Stimulated activated CD4-positive, alpha-beta T cell treated with anti-CD3 and anti-CD28 coated beads, Interleukin-4, amount 100 ng/mL, for 4 hours (primary cell): Measurements from ENCODE around the gene RNF19B.
"Not testable (repeated sequence)": the region's sequence is repeated elsewhere in the genome, so short reads cannot be mapped to it uniquely, and the experiment has no call there.

Source experiments
- DNase-seq, 2 experiments: peaks; one replicate each; pipeline ENCODE4 v3.0.0-alpha.2; 2020

The RNF19B gene

DNA sequence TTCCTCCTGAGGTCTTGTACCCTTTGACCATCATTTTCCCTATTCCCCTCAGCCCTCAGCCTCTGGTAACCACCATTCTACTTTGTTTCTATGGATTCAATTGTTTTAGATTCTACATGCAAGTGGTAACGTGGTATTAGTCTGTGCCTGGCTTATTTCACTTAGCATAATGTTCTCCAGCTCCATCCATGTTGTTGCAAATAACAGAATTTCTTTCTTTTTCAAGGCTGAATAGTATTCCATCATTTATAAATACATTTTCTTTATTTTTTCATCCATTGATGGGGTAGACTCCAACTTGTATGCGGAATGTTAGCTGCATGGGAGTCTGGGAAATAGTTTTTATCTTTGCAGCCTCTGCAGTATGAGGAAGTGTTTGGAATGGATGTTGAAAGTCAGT lies 37.2 kb downstream of the RNF19B start:
- DNase-seq: no peak

DNA sequence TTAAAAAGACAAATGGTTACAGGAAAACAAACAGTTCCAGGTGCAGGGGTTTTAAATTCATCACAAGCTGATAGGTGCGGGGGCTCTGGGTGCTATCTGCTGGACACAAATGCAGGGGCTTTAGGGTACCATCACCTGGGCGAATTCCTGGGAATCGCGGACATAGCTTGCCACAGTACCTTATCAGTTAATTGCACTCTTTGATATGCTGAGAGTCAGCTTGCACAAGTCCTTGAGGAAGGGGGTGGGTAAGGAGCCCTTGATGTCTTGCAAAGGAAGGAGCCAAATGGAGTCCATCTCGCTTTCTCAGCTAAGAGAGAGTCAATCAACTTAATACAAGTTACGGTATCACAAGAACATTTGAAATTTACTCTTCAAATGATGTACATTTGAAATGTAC lies 38.0 kb downstream of the RNF19B start:
- DNase-seq: no peak

DNA sequence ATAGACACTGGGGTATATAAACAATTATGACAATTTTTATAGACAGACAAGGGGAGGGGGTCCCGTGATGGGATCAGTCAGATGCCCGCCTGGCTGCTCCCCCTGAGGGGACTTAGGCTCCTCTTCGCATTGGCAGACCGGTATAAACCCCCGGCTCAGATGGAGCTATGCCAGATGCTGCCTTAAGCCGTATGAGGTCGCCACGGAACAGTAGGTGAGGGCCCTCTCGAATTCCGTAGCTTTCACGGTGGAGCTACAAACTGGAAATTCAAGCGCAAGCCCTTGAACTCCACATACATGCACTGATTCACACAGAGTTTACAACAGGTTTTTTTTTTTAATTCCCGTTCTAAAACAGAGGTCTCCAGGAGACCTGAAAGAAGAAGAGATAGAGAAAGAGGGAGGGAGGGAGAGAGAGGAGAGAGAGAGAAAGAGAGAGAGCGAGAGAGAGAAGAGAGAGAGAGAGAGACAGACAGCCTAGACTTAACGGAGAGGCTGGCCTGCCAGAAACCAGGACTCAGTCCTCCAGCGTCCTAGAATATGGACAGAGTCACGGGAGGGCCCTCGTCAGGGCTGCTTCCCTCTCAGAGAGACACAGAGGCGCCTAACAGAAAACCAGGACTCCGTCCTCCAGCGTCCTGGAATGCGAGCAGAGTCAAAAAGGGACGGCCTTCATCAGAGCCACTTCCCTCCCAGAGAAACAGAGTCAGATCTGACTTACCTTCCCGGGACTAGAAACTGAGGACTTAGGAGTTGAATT lies 39.0 kb downstream of the RNF19B start:
- no peak for DNase-seq

DNA sequence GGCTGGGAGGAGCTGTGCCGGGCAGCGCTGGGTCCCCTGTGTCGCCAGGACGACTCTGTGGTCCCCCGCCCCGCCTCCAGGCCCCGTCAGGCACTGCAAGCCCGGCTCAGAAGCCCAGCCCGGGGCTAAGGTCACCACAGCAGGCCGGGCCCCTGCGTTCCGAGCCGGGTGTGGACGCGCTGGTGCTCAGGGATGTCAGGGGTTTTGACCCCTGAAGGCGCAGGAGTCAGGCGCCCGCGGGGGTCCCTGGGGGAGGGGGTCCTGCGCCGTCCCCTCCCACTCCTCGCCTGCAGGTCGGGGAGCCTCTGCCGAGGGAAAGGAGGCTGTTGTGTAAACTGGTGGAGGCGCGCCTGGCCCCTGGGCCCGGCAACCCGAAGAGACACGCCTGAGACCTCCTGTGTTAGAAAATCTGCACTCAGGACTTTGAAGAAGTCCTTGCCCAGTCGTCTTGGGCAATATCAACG lies 39.7 kb downstream of the RNF19B start:
- DNase-seq: no peak

DNA sequence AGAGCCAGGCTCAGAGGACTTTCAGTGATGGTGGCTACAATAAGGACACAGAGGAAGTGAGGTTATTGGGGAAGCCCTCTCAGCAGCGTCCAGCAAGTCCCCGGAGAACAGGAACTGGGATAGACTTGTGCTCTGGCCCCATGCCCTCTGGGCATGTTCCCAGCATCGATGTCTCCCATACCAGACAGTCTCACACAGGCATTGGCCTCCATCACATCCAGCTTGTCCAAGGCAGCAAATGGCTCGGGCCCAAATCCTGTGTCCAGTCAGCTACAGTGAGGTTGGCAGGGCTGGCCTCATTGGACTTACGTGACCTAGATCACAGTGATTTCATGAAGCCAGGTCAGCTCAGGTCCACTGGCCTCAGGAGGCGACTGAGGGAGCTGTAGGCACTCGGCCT lies 43.8 kb downstream of the RNF19B start:
- DNase-seq: no peak

DNA sequence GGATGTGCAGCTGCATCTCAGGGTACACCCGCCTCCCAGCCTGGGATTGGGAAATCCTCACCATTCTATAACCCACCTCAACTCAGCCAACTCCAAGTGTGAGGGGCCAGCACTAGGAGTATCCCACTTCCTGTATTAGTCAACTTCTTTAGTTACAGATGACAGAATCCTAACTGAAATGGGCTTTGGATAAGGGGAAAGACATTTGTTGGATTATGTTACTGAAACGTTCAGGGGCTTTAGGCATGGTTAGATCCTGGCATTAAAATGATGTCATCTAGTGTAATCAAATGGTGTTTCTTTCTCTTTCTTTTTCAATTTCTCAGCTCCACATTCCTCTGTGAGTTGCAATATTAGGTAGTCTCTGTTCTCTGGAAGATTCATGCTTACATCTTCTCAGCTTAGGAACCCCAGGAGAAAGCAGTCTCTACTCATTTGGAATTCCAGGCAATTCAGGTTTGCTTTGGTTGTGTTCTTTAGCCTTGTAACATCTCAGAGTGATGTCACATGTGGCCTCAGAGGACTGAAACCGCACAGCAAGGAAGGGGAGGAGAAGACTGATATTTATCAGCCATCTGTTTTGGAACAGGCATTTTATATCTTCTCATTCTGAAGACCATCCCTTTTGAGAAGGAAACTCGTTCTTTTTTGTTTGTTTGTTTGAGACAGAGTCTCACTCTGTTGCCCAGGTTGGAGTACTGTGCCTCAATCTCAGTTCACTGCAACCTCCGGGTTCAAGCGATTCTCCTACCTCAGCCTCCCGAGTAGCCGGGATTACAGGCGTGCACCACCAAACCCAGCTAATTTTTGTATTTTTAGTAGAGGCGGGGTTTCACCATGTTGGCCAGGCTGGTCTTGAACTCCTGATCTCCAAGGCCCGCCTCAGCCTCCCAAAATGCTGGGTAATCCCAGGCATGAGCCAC lies 44.5 kb downstream of the RNF19B start:
- DNase-seq: no peak

DNA sequence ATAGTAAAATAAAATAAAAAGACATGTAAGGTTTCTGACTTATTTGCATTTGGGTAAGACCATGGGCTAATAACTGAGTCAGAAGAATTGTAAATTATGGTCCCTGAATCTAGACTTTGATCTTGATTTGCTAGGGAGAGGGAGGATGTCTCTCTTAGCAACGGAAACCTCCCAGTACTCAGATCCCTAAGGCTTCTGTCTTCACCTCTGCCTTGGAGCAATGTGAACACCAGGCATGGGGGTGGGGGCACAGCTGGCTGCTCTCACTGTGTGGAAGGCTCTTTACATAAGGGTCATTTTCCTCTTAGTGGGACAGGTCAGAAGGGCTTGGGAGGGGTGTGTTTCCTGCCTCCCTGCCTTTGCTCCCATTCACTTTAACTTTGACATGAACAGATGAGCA lies 46.4 kb downstream of the RNF19B start:
- no peak for DNase-seq

DNA sequence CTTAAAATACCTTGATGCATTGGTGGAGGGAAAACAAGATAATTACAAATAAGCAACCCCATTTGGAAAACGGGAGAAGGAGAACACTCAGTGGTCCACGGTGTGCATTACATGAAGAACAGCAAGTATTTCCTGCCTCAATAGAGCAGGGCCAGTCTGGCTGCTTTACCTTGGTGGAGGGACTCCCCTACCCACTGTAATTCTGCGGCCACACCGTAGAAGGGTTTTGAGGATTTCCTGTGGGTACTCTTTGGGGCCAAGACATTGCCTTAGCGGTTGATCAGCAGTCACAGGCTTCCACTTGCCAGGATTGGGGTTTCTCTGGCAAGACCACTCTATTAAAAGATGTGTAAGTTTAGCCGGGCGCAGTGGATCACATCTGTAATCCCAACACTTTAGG lies 47.1 kb downstream of the RNF19B start:
- DNase-seq: no peak

DNA sequence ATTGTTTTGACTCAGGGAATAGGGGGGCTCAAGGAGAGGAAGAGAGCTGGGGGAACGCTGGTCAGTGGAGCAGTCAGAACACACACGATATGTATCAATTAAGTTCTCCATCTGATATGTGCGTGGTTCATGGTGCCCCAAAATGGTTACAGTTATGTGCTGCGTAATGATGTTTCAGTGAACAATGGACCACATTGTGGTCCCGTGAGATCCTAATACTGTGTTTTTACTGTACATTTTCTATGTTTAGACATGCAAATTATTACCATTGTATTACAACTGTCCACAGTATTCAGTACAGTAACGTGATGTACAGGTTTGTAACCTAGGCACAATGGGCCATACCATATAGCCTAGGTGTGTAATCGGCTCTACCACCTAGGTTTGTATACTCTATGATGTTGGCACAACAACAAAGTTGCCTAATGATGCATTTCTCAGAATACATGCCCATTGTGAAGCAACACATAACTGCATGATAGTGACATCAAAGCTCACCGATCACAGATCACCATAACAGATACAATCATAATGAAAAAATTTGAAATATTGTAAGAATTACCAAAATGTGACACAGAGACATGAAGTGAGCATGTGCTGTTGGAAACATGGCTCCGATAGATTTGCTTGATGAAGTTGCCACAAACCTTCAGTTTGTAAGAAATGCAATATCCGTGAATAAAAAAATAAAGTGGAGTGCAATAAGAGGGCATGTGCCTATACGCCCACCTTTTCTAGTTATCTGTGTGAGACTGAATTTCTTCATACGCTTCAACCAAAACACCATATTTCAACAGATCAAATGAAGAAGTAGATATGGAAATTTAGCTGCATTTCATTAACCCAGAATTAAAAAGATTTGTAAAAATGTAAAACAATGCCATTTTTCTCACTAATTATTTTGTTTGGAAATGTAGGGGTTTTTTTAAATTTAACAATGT lies 48.6 kb downstream of the RNF19B start:
- DNase-seq: no peak

DNA sequence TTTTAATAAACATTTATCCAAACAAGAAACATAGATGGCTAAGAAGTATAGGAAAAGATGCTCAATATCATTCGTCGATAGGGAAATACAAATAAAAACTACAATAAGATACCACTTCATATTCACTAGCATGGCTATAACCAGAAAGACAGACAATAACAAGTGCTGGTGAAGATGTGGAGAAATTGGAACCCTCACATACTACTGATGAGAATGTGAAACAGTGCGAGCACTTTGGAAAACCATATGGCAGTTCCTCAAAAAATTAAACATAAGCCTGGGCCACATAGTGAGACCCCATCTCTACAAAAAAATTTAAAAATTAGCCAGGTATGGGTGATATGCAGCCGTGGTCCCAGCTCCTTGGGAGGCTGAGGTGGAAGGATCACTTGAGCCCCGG lies 54.3 kb downstream of the RNF19B start:
- DNase-seq: no peak

DNA sequence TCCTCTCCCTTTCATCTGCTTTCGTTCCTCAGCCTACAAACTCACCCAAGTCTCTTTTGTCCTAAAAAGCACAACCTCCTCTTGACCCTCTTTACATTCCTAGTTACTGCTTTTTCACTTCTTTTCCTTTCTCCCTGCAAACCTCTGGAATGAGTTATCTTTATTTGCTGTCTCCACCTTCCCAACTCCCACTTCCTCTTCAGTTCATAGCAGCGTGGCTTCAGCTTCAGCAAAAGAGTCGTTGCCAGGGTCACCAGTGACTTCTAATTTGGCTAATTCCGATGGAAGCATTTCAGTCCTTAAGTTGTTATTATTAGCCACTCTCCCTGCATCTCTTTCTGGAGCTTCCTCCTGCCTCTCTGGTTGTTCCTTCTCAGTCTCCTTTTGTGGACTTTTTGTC lies 57.2 kb downstream of the RNF19B start:
- no peak for DNase-seq

DNA sequence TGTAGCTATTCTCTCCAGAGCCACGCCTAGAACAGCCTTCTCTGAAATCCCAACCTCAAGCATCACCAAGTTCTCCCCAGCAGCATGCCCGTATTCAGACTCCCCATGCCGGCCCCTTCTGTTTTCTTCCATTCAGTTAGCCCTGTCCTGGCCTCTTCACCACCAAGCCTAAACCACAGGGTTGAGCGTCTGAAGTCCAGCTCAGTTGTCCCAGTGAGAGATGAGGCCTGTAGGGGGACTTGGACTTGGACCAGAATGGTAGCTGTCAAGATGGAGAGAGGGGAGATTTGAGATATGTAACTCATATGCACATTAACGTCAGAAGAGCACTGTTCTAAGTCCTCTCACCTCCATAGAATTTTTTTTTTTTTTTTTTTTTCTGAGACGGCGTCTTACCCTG lies 58.0 kb downstream of the RNF19B start:
- DNase-seq: no peak

DNA sequence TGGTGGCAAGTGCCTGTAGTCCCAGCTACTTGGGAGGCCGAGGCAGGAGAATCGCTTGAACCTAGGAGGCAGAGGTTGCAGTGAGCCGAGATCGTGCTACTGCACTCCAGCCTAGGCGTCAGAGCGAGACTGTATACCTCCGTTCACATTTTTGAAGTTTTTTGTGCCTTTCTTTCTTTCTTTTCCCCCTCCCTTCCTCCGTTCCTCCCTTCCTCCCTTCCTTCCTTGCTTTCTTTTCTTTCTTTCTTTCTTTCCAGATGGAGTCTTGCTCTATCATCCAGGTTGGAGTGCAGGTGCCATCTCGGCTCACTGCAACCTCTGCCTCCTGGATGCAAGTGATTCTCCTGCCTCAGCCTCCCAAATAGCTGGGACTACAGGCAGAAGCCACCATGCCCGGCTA lies 59.0 kb downstream of the RNF19B start:
- DNase-seq: not testable (repeated sequence)

DNA sequence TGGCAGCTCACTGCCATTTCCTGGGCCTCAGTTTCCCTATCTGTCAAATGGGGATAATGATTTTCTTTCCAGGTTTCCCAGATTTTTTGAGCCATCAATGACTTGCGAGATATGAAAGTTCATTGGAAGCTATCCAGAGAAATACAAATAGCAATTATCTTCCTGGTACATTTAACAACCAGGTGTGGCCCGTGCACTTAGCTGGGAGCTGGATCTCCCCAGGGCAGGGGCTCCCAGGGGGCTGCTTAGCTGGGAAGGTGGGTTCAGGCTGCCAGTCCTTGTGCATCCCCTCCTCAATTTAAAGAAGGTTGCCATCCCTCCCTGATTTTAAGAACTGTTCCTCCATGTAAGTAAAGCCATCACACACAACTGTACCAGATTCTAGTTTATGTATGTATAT lies 59.8 kb downstream of the RNF19B start:
- DNase-seq: no peak

DNA sequence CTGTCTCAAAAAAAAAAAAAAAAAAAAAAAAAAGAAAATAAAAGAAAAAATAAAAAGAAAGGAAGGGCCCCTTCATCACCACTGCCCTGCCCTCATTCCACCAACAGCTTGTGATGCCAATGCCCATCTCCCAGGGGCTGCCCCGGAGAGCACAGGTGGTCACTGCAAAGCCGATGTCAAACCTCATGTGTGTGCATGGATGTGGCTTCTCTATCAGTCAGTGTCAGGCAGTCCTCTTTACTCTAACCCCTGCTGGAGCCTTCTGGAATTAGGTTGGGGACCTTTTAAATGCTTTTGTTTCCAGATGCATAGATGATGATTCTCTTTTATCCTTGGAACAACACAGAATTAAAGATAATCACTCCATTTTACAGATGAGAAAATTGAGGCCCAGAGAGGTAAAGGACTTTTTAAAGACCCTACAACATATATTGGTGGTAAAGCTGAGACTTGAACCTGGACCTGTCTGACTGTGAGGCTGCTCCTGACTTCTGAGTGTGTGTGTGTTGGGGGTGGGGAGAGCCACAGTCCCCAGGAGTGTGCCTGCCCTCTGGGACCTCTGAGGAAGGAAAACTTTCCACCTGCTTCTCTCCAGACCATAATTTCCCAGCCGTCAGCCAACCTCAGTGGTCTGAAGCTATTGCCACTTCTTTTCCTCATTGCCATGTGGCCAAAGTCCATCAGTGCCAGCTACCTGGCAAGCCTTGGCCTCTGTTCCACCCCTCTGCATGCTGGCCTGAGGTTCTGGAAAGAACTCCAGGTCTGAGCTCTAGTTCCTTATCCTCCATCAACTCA lies 60.4 kb downstream of the RNF19B start:
- DNase-seq: no peak

DNA sequence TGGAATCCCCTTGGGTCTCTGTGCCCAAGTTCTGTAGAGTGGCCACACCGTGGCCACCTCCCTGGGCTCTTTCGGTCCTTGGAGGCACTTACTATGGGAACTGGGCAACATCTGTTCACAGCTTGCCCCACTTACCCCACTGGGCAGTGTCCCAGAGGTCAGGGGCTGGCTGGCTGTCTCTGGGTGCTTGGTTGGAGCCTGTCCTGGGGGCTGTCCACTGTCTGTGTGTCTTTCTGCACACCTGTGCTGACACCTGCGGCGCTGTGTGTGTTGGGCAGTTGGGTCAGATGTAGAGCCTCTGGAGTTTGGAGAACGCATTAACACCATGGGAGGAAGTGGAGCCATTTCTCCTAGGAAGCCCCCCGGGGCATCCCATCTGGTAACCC lies 62.1 kb downstream of the RNF19B start:
- DNase-seq: no peak

DNA sequence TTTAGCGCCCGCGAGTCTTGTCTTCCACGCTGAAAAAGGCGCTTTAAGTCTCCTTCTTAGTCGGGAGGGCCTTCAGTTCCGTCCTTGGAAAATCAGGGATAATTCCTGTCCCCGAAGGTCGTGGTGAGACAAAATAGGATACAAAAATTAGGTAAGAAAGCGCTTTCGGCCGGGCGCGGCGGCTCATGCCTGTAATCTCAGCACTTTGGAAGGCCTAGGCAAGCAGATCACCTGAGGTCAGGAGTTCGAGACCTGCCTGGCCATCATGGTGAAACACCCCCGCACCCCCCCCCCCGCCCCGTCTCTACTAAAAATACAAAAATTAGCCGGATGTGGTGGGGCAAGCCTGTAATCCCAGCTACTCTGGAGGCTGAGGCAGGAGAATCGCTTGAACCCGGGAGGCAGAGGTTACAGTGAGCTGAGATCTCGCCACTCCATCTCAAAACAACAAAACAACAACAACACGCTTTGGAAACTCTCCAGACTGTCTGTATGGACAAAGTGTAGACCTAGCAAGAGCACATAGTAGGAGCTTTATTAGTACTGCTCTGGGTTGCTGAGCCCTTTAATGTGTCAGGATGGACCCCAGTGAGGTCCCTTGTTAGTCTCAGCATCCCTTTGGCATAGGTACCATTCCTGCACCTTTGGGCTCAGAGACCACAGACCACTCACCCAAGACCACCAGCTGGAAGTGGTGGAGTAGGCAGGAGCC lies 62.6 kb downstream of the RNF19B start:
- no peak for DNase-seq

DNA sequence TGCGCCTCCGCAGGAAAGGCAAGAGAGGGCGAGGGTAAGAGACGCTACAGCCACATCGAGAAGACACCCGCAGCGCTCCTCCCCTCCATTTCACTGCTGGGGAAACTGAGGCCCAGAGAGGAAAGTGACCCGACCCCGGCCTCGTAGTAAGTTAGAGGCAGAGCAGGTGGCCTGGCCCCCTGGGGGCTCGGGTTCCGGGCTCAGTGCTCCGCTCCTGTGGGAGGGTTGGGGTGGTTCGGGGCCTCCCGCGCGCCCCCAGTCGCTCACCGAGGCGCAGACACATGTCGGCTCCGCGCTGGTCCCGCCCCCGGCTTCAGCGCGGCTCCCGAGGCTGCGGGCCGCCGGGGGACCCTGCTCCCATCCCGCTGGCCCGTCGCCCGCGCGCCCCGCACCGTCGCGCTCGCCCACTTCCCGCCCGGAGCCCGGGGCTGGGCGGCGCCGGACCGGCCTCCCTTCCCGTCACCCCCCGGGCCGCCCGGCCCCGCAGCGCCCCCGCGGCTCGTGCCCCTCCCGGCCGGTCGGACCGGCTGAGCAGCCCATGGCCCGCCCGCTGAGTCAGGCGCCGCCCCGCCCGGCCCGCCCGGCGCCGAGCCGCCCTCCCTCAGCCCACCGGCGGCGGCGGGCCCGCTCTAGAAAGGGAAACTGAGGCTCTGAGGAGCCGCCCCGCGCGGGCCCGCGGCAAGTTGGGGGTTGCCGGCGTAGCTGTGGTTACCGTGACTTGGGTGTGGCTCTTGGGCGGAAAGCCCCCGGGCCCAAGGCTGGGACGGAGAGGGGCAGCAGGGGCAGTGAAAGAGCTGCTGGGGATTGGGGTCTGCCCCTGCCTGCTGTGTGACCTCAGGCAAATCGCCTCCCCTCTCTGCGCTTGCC lies 63.4 kb downstream of the RNF19B start, which contains the start of gene TMEM54:
Gene TMEM54 (minus strand): TSS at position 434 of the 867 bp plus-strand sequence. CDS start 151 bp downstream, at position 283.
- no peak for DNase-seq

DNA sequence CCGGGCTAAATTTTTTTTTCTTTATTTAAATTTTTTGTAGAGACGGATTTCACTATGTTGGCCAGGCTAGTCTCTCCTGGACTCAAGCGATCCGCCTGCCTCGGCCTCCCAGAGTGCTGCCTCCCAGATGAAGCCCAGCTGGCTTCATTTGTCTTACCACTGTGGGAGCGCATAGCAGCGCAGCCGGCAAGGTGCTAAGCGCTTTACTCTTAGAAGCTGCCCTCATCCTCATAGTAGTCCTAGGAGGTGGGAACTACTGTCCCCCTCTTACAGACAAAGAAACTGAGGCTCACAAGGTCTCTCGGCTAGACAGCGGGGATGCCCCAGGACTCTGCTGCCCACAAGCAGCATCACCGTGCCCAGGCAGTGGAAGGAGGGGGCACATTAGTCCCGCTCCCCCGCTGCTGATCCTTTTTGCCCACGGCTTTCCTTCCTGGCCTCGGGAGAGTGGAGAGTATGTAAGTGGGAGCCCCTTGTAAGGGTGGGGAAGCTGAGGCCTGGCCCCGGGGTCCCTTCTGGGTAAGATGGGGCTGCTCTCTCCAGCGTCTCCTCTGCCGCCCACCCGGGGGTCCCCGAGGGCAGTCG lies 64.1 kb downstream of the RNF19B start:
- DNase-seq: no peak
